Esophagus muscularis mucosa (tissue), 3 donors: ENCODE results near the gene AIM2.

Experiments used
- CTCF ChIP-seq, 3 experiments: fragments of 200-600 bp in 2 of 3; fragments of 450-650 bp in 1 of 3; sonication (generic) in 2 of 3; IDR thresholded peaks; one replicate each; pipeline ENCODE4 v1.5.1; 2017 to 2019; ENCODE audit warnings: antibody characterized with exemption in 3 of 3, mild to moderate bottlenecking in 2 of 3, moderate library complexity in 1 of 3
- POLR2A ChIP-seq: fragments of 450-650 bp; IDR thresholded peaks from one replicate; pipeline ENCODE4 v1.6.1; 2017; ENCODE audit warnings: antibody characterized with exemption, moderate library complexity, mild to moderate bottlenecking, low read depth
- POLR2AphosphoS5 ChIP-seq, 2 donors: sonication (generic); formaldehyde crosslinking; IDR thresholded peaks; one replicate each; pipeline ENCODE4 v1.6.1; 2017; ENCODE audit warnings: antibody characterized with exemption in 2 of 2

GRCh38 chr1:159113596-159114433 is 37.2 kb upstream of the AIM2 start:
- no peak for TF ChIP-seq POLR2AphosphoS5 (IDR thresholded peaks at IDR 0.05)
- TF ChIP-seq CTCF (IDR thresholded peaks at IDR 0.05) = no peak
- TF ChIP-seq POLR2A = no peak
